Measurements from ENCODE around the gene EIF2B4. TPM values are rescaled to one million over a fixed set of nuclear protein-coding genes. Genes with fewer than 3 reads are reported as not detected.

EIF2B4 gene
- total and polyA plus RNA-seq, 11 donors, result 28.5 to 69.0 (median 38.2) TPM

- 61 to 76% (median 69%) methylated on average over 8 to 10 of the region's 10 CpGs for WGBS, 4 donors
- Histone ChIP-seq H3K9me3 (no peaks in the 10 kb centered on the region), H3K27me3 (no peaks in the 10 kb centered on the region), H3K27ac (no peak overlapping the region), H3K4me1 (peaks cover 0 to 47% (median 25%) of the 10 kb centered on the region in 12 donors), H3K4me3 (no peak overlapping the region), H3K36me3 (peaks cover 3 to 75% (median 67%) of the 10 kb centered on the region in 9 donors)
- TF ChIP-seq CTCF (IDR thresholded peaks at IDR 0.05), result no peak
- TF ChIP-seq POLR2A (IDR thresholded peaks at IDR 0.05), result no peak
- intact Hi-C loops (cut with DNase I), result no loop called here
- DNase-seq (no peak), ATAC-seq (no peak)
These were observed 6.9 kb upstream of the EIF2B4 start for GRCh38 chr2:27376866-27377617.

GRCh38 chr2:27376151-27376865 lies 6.2 kb upstream of the EIF2B4 start:
- intact Hi-C loops (cut with DNase I), result no loop called here
- no peak overlapping the region for H3K4me3 ChIP-seq
- no peaks in the 10 kb centered on the region for H3K9me3 ChIP-seq
- H3K4me1 ChIP-seq, result peaks cover 0 to 50% (median 30%) of the 10 kb centered on the region in 12 donors
- peaks cover 3 to 70% (median 62%) of the 10 kb centered on the region in 9 donors for H3K36me3 ChIP-seq
- 80 to 89% (median 84%) methylated on average over 16 of the region's 16 CpGs for WGBS, 4 donors
- H3K27me3 ChIP-seq, result no peaks in the 10 kb centered on the region
- no peak for TF ChIP-seq CTCF (IDR thresholded peaks at IDR 0.05)
- TF ChIP-seq POLR2A (IDR thresholded peaks at IDR 0.05), result no peak
- H3K27ac ChIP-seq, result no peak overlapping the region
- DNase-seq (no peak), ATAC-seq (no peak)

DNA sequence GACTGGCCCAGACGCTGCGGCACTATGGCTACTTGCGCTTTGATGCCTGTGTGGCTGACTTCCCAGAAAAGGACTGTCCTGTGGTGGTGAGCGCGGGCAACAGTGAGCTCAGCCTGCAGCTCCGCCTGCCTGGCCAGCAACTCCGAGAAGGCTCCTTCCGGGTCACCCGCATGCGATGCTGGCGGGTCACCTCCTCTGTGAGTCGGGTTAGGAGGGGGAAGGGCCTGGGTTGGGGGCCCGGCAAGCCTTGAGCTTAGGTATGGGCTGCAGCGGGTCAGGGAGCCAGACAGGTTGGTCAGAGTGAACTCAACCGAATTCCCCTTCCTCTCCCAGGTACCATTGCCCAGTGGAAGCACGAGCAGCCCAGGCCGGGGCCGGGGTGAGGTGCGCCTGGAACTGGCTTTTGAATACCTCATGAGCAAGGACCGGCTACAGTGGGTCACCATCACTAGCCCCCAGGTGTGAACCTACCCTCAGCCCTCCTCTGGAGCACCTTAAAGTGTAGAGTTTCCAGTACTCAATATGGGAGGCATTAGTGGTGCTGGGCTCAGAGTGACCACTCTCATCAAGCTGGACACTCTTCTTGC lies 5.5 kb upstream of the EIF2B4 start:
- WGBS, 4 donors, result 91 to 94% (median 92%) methylated on average over 20 of the region's 20 CpGs
- Histone ChIP-seq H3K27me3 (no peaks in the 10 kb centered on the region), H3K4me1 (peaks cover 0 to 49% (median 28%) of the 10 kb centered on the region in 12 donors), H3K36me3 (peaks cover 3 to 70% (median 62%) of the 10 kb centered on the region in 9 donors), H3K4me3 (no peak overlapping the region), H3K9me3 (no peaks in the 10 kb centered on the region), H3K27ac (no peak overlapping the region)
- TF ChIP-seq POLR2A (IDR thresholded peaks at IDR 0.05) (no peak), CTCF (IDR thresholded peaks at IDR 0.05) (no peak)
- intact Hi-C loops (cut with DNase I), result no loop called here
- ATAC-seq, result no peak
- DNase-seq, result no peak

- Histone ChIP-seq H3K27me3 (no peaks in the 10 kb centered on the region), H3K36me3 (peaks cover 3 to 73% (median 62%) of the 10 kb centered on the region in 9 donors), H3K4me1 (peaks cover 5 to 44% (median 29%) of the 10 kb centered on the region in 12 donors), H3K27ac (no peak overlapping the region), H3K4me3 (no peak overlapping the region), H3K9me3 (no peaks in the 10 kb centered on the region)
- DNase-seq (no peak), ATAC-seq (no peak)
- 81 to 88% (median 85%) methylated on average over 5 of the region's 5 CpGs for WGBS, 4 donors
- intact Hi-C loops (cut with DNase I), result loop anchor here in 2 of 10 donors (5.0 kb wide), 2 partner anchors 51 to 54 kb away; partner anchors contain the start of genes MPV17 (in 1 of the 2) and NRBP1 (in 1 of the 2)
- no peak for TF ChIP-seq POLR2A (IDR thresholded peaks at IDR 0.05)
- no peak for TF ChIP-seq CTCF (IDR thresholded peaks at IDR 0.05)
These were observed 3.4 kb upstream of the EIF2B4 start for GRCh38 chr2:27373567-27373966.

All from heart left ventricle (tissue), 16 donors.